GM12878 (cell line): ENCODE data around the gene APC2. TPM values are rescaled to one million over a fixed set of nuclear protein-coding genes. Genes with fewer than 3 reads are reported as not detected.

Experiments
- ATAC-seq: fragments of 200-7000 bp; cut with Tn5 transposase; 3 replicates; pipeline ENCODE4 v1.9.1; 2020; ENCODE audit warnings: mild to moderate bottlenecking, moderate library complexity
- BruUV-seq: library from RNA; stranded (reverse); fragments of 400-500 nt; replicated peaks from 2 replicates; lab custom pipeline; 2021; lab: Mats Ljungman, UMichigan
- CTCF ChIA-PET: fragments of 300-600 bp; sonication (Branson Sonifier 250); formaldehyde crosslinking; extraction: SDS; loops from one replicate; lab custom pipeline; 2021; ENCODE audit warnings: inconsistent platforms; lab: Yijun Ruan, JAX
- POLR2A ChIA-PET: fragments of 350-600 bp; formaldehyde crosslinking; extraction: SDS; loops from one replicate; lab custom pipeline; 2021; ENCODE audit warnings: inconsistent platforms; lab: Charles Lee
- RAD21 ChIA-PET: fragments of 300-600 bp; sonication (Branson Sonifier 250); formaldehyde crosslinking; loops from one replicate; lab custom pipeline; 2023; ENCODE audit warnings: antibody characterized with exemption; ENCODE audit not compliant: unreplicated experiment; lab: Charles Lee
- SMC1A ChIA-PET: fragments of 300-600 bp; sonication (Branson Sonifier 250); formaldehyde crosslinking; loops from one replicate; lab custom pipeline; 2023; ENCODE audit not compliant: unreplicated experiment, uncharacterized antibody; lab: Charles Lee
- DNase-seq: peaks from one replicate; pipeline ENCODE4 v3.0.0-alpha.2; 2011; ENCODE audit warnings: low read depth, low spot score
- FAIRE-seq: peaks from 3 replicates; lab custom pipeline; 2011; peaks lifted over from hg19 to GRCh38; lab: Jason Lieb, UNC
- H2AFZ ChIP-seq: 2 replicates; pipeline ENCODE4 v1.6.0; 2011; ENCODE audit warnings: low read depth, low read length, control low read depth; ENCODE audit not compliant: control insufficient read depth
- H3K27ac ChIP-seq: 2 replicates; pipeline ENCODE4 v1.5.1; 2011; ENCODE audit warnings: control low read depth; ENCODE audit not compliant: control insufficient read depth, insufficient read depth
- H3K27me3 ChIP-seq, 2 experiments: replicated peaks in 1 of 2; 2 replicates each; pipeline versions ENCODE4 v1.6.0 to v1.6.1; 2011; ENCODE audit warnings: low read length in 1 of 2; ENCODE audit not compliant: control insufficient read depth in 2 of 2, insufficient read depth in 2 of 2
- H3K36me3 ChIP-seq, 2 experiments: 2 replicates each; pipeline ENCODE4 v1.5.1; 2011; ENCODE audit warnings: low read length in 1 of 2; ENCODE audit not compliant: control insufficient read depth in 2 of 2, insufficient read depth in 2 of 2
- H3K4me1 ChIP-seq: 2 replicates; pipeline ENCODE4 v1.6.1; 2011; ENCODE audit warnings: mild to moderate bottlenecking, low read length, moderate library complexity, mixed read lengths; ENCODE audit not compliant: control insufficient read depth, insufficient read depth
- H3K4me2 ChIP-seq: 2 replicates; pipeline ENCODE4 v1.6.0; 2011; ENCODE audit warnings: control low read depth; ENCODE audit not compliant: control insufficient read depth, insufficient read depth
- H3K4me3 ChIP-seq: fragments of 200-600 bp; sonication (generic); 2 replicates; pipeline ENCODE4 v1.5.1; 2016
- H3K79me2 ChIP-seq: 2 replicates; pipeline ENCODE4 v1.6.0; 2011; ENCODE audit warnings: low read length; ENCODE audit not compliant: control insufficient read depth, insufficient read depth
- H3K9ac ChIP-seq: 2 replicates; pipeline ENCODE4 v1.8.0; 2011; ENCODE audit warnings: low read length, control low read depth, mixed read lengths; ENCODE audit not compliant: control insufficient read depth, insufficient read depth
- H3K9me3 ChIP-seq: replicated peaks from 3 replicates; pipeline ENCODE4 v1.5.1; 2011; ENCODE audit warnings: mild to moderate bottlenecking, low read length; ENCODE audit not compliant: control insufficient read depth, insufficient read depth
- H4K20me1 ChIP-seq: 2 replicates; pipeline ENCODE4 v1.6.0; 2011; ENCODE audit not compliant: control insufficient read depth, insufficient read depth
- BACH1 ChIP-seq: fragments of 450-650 bp; IDR thresholded peaks from 2 replicates; pipeline ENCODE4 v1.6.1; 2017; ENCODE audit warnings: mild to moderate bottlenecking, borderline replicate concordance
- BCL3 ChIP-seq: IDR thresholded peaks from 2 replicates; pipeline ENCODE4 v1.6.1; 2011; ENCODE audit warnings: borderline replicate concordance, low read depth, mild to moderate bottlenecking, moderate library complexity, low read length; ENCODE audit not compliant: insufficient read depth, poor library complexity, severe bottlenecking
- CBX5 ChIP-seq: sonication (generic); IDR thresholded peaks from 2 replicates; pipeline ENCODE4 v1.6.1; 2016; ENCODE audit warnings: low read depth, moderate library complexity, mild to moderate bottlenecking, inconsistent platforms
- EGR1 ChIP-seq, 2 experiments: IDR thresholded peaks; 1 replicate in 1 of 2; 2 replicates in 1 of 2; pipeline ENCODE4 v1.6.1; 2011 to 2012; ENCODE audit warnings: low read depth in 2 of 2, low read length in 2 of 2, borderline replicate concordance in 1 of 2, mild to moderate bottlenecking in 1 of 2, moderate library complexity in 1 of 2
- JUND ChIP-seq: IDR thresholded peaks from 2 replicates; pipeline ENCODE4 v1.6.1; 2012; ENCODE audit warnings: low read depth, mild to moderate bottlenecking, low read length, improper control_type of control experiment, moderate library complexity
- MLLT1 ChIP-seq: fragments of 450-650 bp; IDR thresholded peaks from 2 replicates; pipeline ENCODE4 v1.6.1; 2016; ENCODE audit warnings: mild to moderate bottlenecking
- NKRF ChIP-seq: fragments of 450-650 bp; conservative IDR thresholded peaks from 2 replicates; pipeline ENCODE4 v1.6.1; 2017; ENCODE audit warnings: mild to moderate bottlenecking, moderate library complexity
- NR2C1 ChIP-seq: fragments of 450-650 bp; IDR thresholded peaks from 2 replicates; pipeline ENCODE4 v1.6.1; 2017; ENCODE audit warnings: antibody characterized with exemption, mild to moderate bottlenecking, moderate library complexity
- POLR2A ChIP-seq: IDR thresholded peaks from 2 replicates; pipeline ENCODE4 v1.6.1; 2011; ENCODE audit warnings: low read depth, mild to moderate bottlenecking, low read length
- ZBTB33 ChIP-seq: fragments of 450-650 bp; IDR thresholded peaks from 2 replicates; pipeline ENCODE4 v1.6.1; 2017; ENCODE audit warnings: mild to moderate bottlenecking
- ZSCAN29 ChIP-seq: fragments of 450-650 bp; IDR thresholded peaks from 2 replicates; pipeline ENCODE4 v1.6.1; 2017; ENCODE audit warnings: mild to moderate bottlenecking, moderate library complexity
- WGBS: methylation state at CpG from one replicate; pipeline ENCODE4 v1.1.6; 2016; ENCODE audit warnings: low lambda C conversion rate; ENCODE audit not compliant: insufficient replicate concordance, insufficient coverage; ENCODE audit errors: missing lambda C conversion rate; 5-methylcytosine and 5-hydroxymethylcytosine counted together
- in situ Hi-C: fragments of 300-500 bp; cut with MboI; formaldehyde crosslinking; loops from 9 replicates; pipeline ENCODE4 v1.14.3; 2018; ENCODE audit warnings: mixed read lengths
- intact Hi-C: fragments of 100-400 bp; cut with micrococcal nuclease; formaldehyde crosslinking; loops from one replicate; pipeline ENCODE4 v1.14.2; 2022; ENCODE audit not compliant: unreplicated experiment
- polyA plus RNA-seq, 11 experiments: library from polyadenylated mRNA; depleted of rRNA in 4 of 11; unstranded in 6 of 11; stranded (reverse) in 5 of 11; fragments of >200 nt; fragmentation: Nextera tagmentation in 4 of 11; fragmentation: Illumina TruSeq in 1 of 11; extraction: Ambion mirVana in 4 of 11; extraction: Trizol in 1 of 11; gene quantifications; 1 replicate in 1 of 11; 2 replicates in 10 of 11; pipeline versions ENCODE4 v1.2.1 to v1.2.3, GENCODE V29; 2011 to 2016; ENCODE audit warnings: inconsistent platforms in 2 of 11, missing spikeins in 2 of 11, low read depth in 1 of 11
- total RNA-seq, 4 experiments: library from RNA; depleted of rRNA in 3 of 4; stranded (reverse); fragments of >200 nt in 3 of 4; fragmentation: Illumina TruSeq in 1 of 4; extraction: Trizol in 1 of 4; gene quantifications; 2 replicates each; pipeline versions ENCODE4 v1.2.1 to v1.2.3, GENCODE V29; 2013 to 2021

The APC2 gene
- total and polyA plus RNA-seq, 10 of the 15 experiments (the other 5 are each of a cell fraction or from before 2014, with no cell fraction given), result under 0.01 to 0.73 (median 0.04) TPM; not detected in 5

- TF ChIP-seq MLLT1, result peak; percentile 43; the same call in 1 of the 2 replicates
- TF ChIP-seq CBX5, result no peak
These were observed 43.0 kb upstream of the APC2 start (continued) for GRCh38 chr19:1406774-1407527.

- ChIA-PET SMC1A (no interaction called here), CTCF (no interaction called here), POLR2A (no interaction called here), RAD21 (interaction anchor here (1.0 kb wide), 1 partner anchor 163 kb away, joined by 3 read pairs; no protein-coding TSS in a partner anchor)
- Histone ChIP-seq H3K27me3 (peaks cover under 1% of the 10 kb centered on the region in 2 experiments; a peak in 2 of 4 replicates), H3K27ac (peak within 1 kb of the TSS; percentile 93), H3K4me2 (peak within 1 kb of the TSS; percentile 68), H3K4me1 (peaks cover 23% of the 10 kb centered on the region), H2AFZ (peak within 1 kb of the TSS; percentile 29), H3K9ac (peak within 1 kb of the TSS; percentile 99), H3K79me2 (peaks cover 53% of the 10 kb centered on the region), H4K20me1 (peaks cover 23% of the 10 kb centered on the region), H3K36me3 (peaks cover 0 to 15% of the 10 kb centered on the region in 2 experiments), H3K9me3 (no peaks in the 10 kb centered on the region), H3K4me3 (peak within 1 kb of the TSS; percentile 81)
- DNase-seq (no peak), ATAC-seq (peak; percentile 16), FAIRE-seq (no peak)
- BruUV-seq, result no TSS peak
- under 1% methylated on average over 37 of the region's 121 CpGs for WGBS
- in situ Hi-C loops (no loop called here), intact Hi-C loops (no loop called here)
- TF ChIP-seq BCL3 (peak; percentile 16), JUND (no peak), NKRF (peak; percentile 61), BACH1 (no peak), POLR2A (peak; percentile 46), EGR1 (IDR thresholded peaks at IDR 0.05; ENCODE audit: borderline replicate concordance in 1 of 2, low read depth in 2 of 2, low read length in 2 of 2) (peak in 1 of 2 experiments; percentile 68; a peak in 2 of 3 replicates), ZBTB33 (no peak), NR2C1 (0 out of 2 replicates have a peak, but pooled peaks have one; percentile 7), ZSCAN29 (0 out of 2 replicates have a peak, but pooled peaks have one; percentile 24)
These were observed 42.2 kb upstream of the APC2 start, which contains the start of gene DAZAP1 for GRCh38 chr19:1407528-1408299. TSS of gene DAZAP1 (plus strand) at chr19:1407586. CDS start at chr19:1407774, 188 bp downstream.
